IMR-90 (cell line): Measurements from ENCODE around the gene CMKLR1. TPM values are rescaled to one million over a fixed set of nuclear protein-coding genes. Genes with fewer than 3 reads are reported as not detected.

Experiments
- ATAC-seq: fragments of 200-7000 bp; cut with Tn5 transposase; 2 replicates; pipeline ENCODE4 v1.9.1; 2020; ENCODE audit warnings: low read depth, mild to moderate bottlenecking, moderate library complexity
- BruUV-seq: library from RNA; stranded (reverse); fragments of 400-500 nt; replicated peaks from 2 replicates; lab custom pipeline; 2021; lab: Mats Ljungman, UMichigan
- CTCF ChIA-PET: fragments of 300-600 bp; formaldehyde crosslinking; extraction: SDS; loops from one replicate; lab custom pipeline; 2021; ENCODE audit warnings: antibody characterized with exemption; lab: Yijun Ruan, JAX
- POLR2A ChIA-PET: fragments of 300-600 bp; sonication (Branson Sonifier 250); formaldehyde crosslinking; loops from one replicate; lab custom pipeline; 2022; ENCODE audit warnings: antibody characterized with exemption; ENCODE audit not compliant: unreplicated experiment; lab: Charles Lee
- DNase-seq: peaks from one replicate; pipeline ENCODE4 v3.0.0; 2013
- H2AFZ ChIP-seq: replicated peaks from 2 replicates; pipeline ENCODE3; 2013; ENCODE audit warnings: low read length, mild to moderate bottlenecking; ENCODE audit not compliant: poor library complexity
- H2AK5ac ChIP-seq: 2 replicates; pipeline ENCODE4 v1.6.1; 2013; ENCODE audit warnings: low read depth, low read length, inconsistent platforms
- H2AK9ac ChIP-seq: replicated peaks from 2 replicates; pipeline ENCODE3; 2013; ENCODE audit warnings: mild to moderate bottlenecking, low read depth, low read length, moderate library complexity; ENCODE audit not compliant: poor library complexity
- H2BK120ac ChIP-seq: 2 replicates; pipeline ENCODE4 v1.6.1; 2013; ENCODE audit warnings: low read depth, low read length, inconsistent platforms
- H2BK15ac ChIP-seq: 3 replicates; pipeline ENCODE4 v1.6.1; 2013; ENCODE audit warnings: low read depth, low read length, inconsistent platforms
- H2BK20ac ChIP-seq: 2 replicates; pipeline ENCODE4 v1.6.1; 2013; ENCODE audit warnings: low read depth, mild to moderate bottlenecking, inconsistent platforms, low read length, moderate library complexity
- H2BK5ac ChIP-seq: 2 replicates; pipeline ENCODE4 v1.6.1; 2013; ENCODE audit warnings: mild to moderate bottlenecking, low read depth, low read length, inconsistent platforms; ENCODE audit not compliant: poor library complexity, severe bottlenecking
- H3K14ac ChIP-seq: replicated peaks from 2 replicates; pipeline ENCODE4 v1.6.1; 2013; ENCODE audit warnings: low read depth, low read length, inconsistent platforms
- H3K18ac ChIP-seq: 2 replicates; pipeline ENCODE4 v1.6.1; 2013; ENCODE audit warnings: low read depth, low read length, control low read depth
- H3K23ac ChIP-seq: 2 replicates; pipeline ENCODE4 v1.6.1; 2013; ENCODE audit warnings: low read depth, low read length, inconsistent platforms
- H3K27ac ChIP-seq: 2 replicates; pipeline ENCODE4 v1.5.1; 2013; ENCODE audit warnings: mild to moderate bottlenecking, control low read depth, low read length; ENCODE audit not compliant: insufficient read depth
- H3K27me3 ChIP-seq: 2 replicates; pipeline ENCODE4 v1.6.1; 2013; ENCODE audit warnings: low read length; ENCODE audit not compliant: control insufficient read depth, insufficient read depth
- H3K36me3 ChIP-seq: 2 replicates; pipeline ENCODE4 v1.6.1; 2013; ENCODE audit warnings: low read length, mixed read lengths; ENCODE audit not compliant: control insufficient read depth, insufficient read depth
- H3K4ac ChIP-seq: 2 replicates; pipeline ENCODE4 v1.6.1; 2013; ENCODE audit warnings: low read depth, low read length, inconsistent platforms
- H3K4me1 ChIP-seq: 2 replicates; pipeline ENCODE4 v1.6.1; 2013; ENCODE audit warnings: low read length, mixed read lengths; ENCODE audit not compliant: control insufficient read depth, insufficient read depth
- H3K4me2 ChIP-seq: 2 replicates; pipeline ENCODE4 v1.6.1; 2013; ENCODE audit warnings: low read depth, mild to moderate bottlenecking, control low read depth, low read length, moderate library complexity
- H3K4me3 ChIP-seq: 2 replicates; pipeline ENCODE4 v1.5.1; 2013; ENCODE audit warnings: low read depth, mild to moderate bottlenecking, control low read depth, low read length, moderate library complexity; ENCODE audit not compliant: insufficient read depth
- H3K56ac ChIP-seq: 2 replicates; pipeline ENCODE4 v1.6.1; 2013; ENCODE audit warnings: low read length, inconsistent platforms; ENCODE audit not compliant: insufficient read depth; ENCODE audit errors: extremely low read depth
- H3K79me1 ChIP-seq, 2 experiments: 2 replicates each; pipeline ENCODE4 v1.6.1; 2013; ENCODE audit warnings: low read length in 2 of 2, inconsistent platforms in 1 of 2, low read depth in 1 of 2
- H3K9ac ChIP-seq: 2 replicates; pipeline ENCODE4 v1.6.1; 2013; ENCODE audit warnings: low read depth, low read length, control low read depth
- H3K9me1 ChIP-seq: 2 replicates; pipeline ENCODE4 v1.6.1; 2013; ENCODE audit warnings: low read length, inconsistent platforms; ENCODE audit not compliant: insufficient read depth
- H3K9me3 ChIP-seq: 2 replicates; pipeline ENCODE4 v1.6.1; 2013; ENCODE audit warnings: low read length; ENCODE audit not compliant: control insufficient read depth, insufficient read depth
- H4K20me1 ChIP-seq: 2 replicates; pipeline ENCODE4 v1.6.1; 2013; ENCODE audit warnings: low read length, inconsistent platforms; ENCODE audit not compliant: insufficient read depth
- H4K5ac ChIP-seq: 2 replicates; pipeline ENCODE4 v1.6.1; 2013; ENCODE audit warnings: mild to moderate bottlenecking, low read depth, low read length, control low read depth
- H4K8ac ChIP-seq, 2 experiments: 2 replicates each; pipeline ENCODE4 v1.6.1; 2013; ENCODE audit warnings: low read depth in 2 of 2, low read length in 2 of 2, control low read depth in 1 of 2, inconsistent platforms in 1 of 2
- H4K91ac ChIP-seq: 2 replicates; pipeline ENCODE4 v1.6.1; 2013; ENCODE audit warnings: low read depth, low read length, inconsistent platforms; ENCODE audit not compliant: insufficient read depth
- BHLHE40 ChIP-seq: fragments of 150-350 bp; IDR thresholded peaks from 2 replicates; pipeline ENCODE4 v1.6.1; 2016; ENCODE audit warnings: mild to moderate bottlenecking, low read depth, low read length
- CHD1 ChIP-seq: IDR thresholded peaks from 2 replicates; pipeline ENCODE4 v1.6.1; 2012; ENCODE audit warnings: low read depth, low read length, improper control_type of control experiment
- NFE2L2 ChIP-seq: fragments of 150-350 bp; IDR thresholded peaks from 2 replicates; pipeline ENCODE4 v1.6.1; 2016; ENCODE audit warnings: low read depth, mild to moderate bottlenecking, low read length
- POLR2A ChIP-seq: IDR thresholded peaks from 2 replicates; pipeline ENCODE4 v1.6.1; 2012; ENCODE audit warnings: mild to moderate bottlenecking, low read depth, low read length
- RAD21 ChIP-seq: IDR thresholded peaks from 2 replicates; pipeline ENCODE4 v1.6.1; 2012; ENCODE audit warnings: low read length, improper control_type of control experiment
- RFX5 ChIP-seq: IDR thresholded peaks from 2 replicates; pipeline ENCODE4 v1.8.0; 2012; ENCODE audit warnings: low read depth, mild to moderate bottlenecking, low read length, moderate library complexity
- WGBS, 2 experiments: methylation state at CpG; one replicate each; pipeline versions ENCODE4 v1.1.5 to v1.1.7; 2013; ENCODE audit warnings: missing lambda C conversion rate in 2 of 2; ENCODE audit not compliant: insufficient read length in 1 of 2; ENCODE audit errors: extremely low coverage in 2 of 2; 5-methylcytosine and 5-hydroxymethylcytosine counted together
- dilution Hi-C: fragments of 300-500 bp; cut with HindIII; formaldehyde crosslinking; loops from one replicate; pipeline ENCODE4 v1.14.3; 2018; ENCODE audit warnings: low sequenced_read_pairs; ENCODE audit not compliant: unreplicated experiment
- in situ Hi-C: fragments of 300-500 bp; cut with MboI; formaldehyde crosslinking; loops from 3 replicates; pipeline ENCODE4 v1.14.3; 2019; ENCODE audit warnings: low sequenced_read_pairs, inconsistent platforms, mixed read lengths
- intact Hi-C: fragments of 100-400 bp; cut with micrococcal nuclease; formaldehyde crosslinking; loops from 2 replicates; pipeline ENCODE4 v1.10.0; 2022
- polyA plus RNA-seq, 3 experiments: library from polyadenylated mRNA; depleted of rRNA; stranded (reverse); fragments of >200 nt; gene quantifications; 2 replicates each; pipeline ENCODE4 v1.2.3, GENCODE V29; 2012; ENCODE audit warnings: low replicate concordance in 1 of 3
- total RNA-seq: library from RNA; depleted of rRNA; stranded (reverse); fragments of >200 nt; gene quantifications from 2 replicates; pipeline ENCODE4 v1.2.3, GENCODE V29; 2012
- TF ChIP-seq, protein P1 (sequence below): fragments of 150-350 bp; IDR thresholded peaks from 2 replicates; pipeline ENCODE4 v1.6.1; 2017; ENCODE audit warnings: mild to moderate bottlenecking, antibody characterized with exemption, low read length, low read depth
- TF ChIP-seq, protein P2 (sequence below): fragments of 150-350 bp; IDR thresholded peaks from 2 replicates; pipeline ENCODE4 v1.6.1; 2016; ENCODE audit warnings: low read depth, mild to moderate bottlenecking, low read length, moderate library complexity, borderline replicate concordance

The CMKLR1 gene
- total and polyA plus RNA-seq, 2 of the 4 experiments (the other 2 are of a cell fraction), result not detected

DNA sequence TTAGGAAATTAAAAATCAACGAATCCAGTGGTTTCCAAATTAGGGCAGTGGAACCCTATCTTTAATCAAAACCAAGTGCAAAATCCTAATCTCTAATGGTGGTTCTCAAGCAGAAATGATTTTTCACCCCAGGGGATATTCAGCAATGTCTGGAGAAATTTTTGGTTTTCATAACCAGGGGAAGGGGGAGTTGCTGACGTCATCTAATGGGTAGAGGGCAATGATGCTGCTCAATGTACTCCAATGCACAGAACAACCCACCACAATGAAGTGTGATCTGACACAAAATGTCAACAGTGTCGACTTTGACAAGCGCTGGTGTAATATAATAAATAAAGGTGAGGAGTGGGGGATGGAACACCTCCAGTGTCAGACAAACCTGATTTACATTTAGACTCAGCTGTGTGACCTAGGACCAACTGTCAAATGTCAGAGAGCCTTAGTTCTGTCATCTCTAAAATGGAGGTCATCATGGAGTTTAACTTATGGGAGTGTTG lies 81.5 kb downstream of the CMKLR1 start:
- no peak overlapping the region for H2BK15ac ChIP-seq
- no peak overlapping the region for H3K4me3 ChIP-seq
- no peak for ATAC-seq
- H2AK5ac ChIP-seq, result no peak overlapping the region
- no TSS peak for BruUV-seq
- H3K27me3 ChIP-seq, result no peaks in the 10 kb centered on the region
- no peak overlapping the region for H4K8ac ChIP-seq
- H3K14ac ChIP-seq, result no peak overlapping the region
- no peak overlapping the region for H3K4ac ChIP-seq
- ChIA-PET CTCF (no interaction called here), POLR2A (no interaction called here)
- in situ Hi-C loops, result no loop called here
- H4K20me1 ChIP-seq, result no peaks in the 10 kb centered on the region
- H3K18ac ChIP-seq, result no peak overlapping the region
- H3K4me1 ChIP-seq, result no peaks in the 10 kb centered on the region
- no peak overlapping the region for H3K27ac ChIP-seq
- H4K91ac ChIP-seq, result no peak overlapping the region
- no peaks in the 10 kb centered on the region for H3K36me3 ChIP-seq
- dilution Hi-C loops, result no loop called here
- H2BK5ac ChIP-seq, result no peak overlapping the region
- no peak overlapping the region for H3K23ac ChIP-seq
- no peak overlapping the region for H4K5ac ChIP-seq
- intact Hi-C loops, result no loop called here
- H3K9ac ChIP-seq, result no peak overlapping the region
- no peak overlapping the region for H2BK120ac ChIP-seq
- H3K4me2 ChIP-seq, result no peak overlapping the region
- H3K79me1 ChIP-seq, result no peaks in the 10 kb centered on the region
- no peak overlapping the region for H3K56ac ChIP-seq
- H2BK20ac ChIP-seq, result no peak overlapping the region
- H3K9me1 ChIP-seq, result no peaks in the 10 kb centered on the region
- H2AFZ ChIP-seq, result no peak overlapping the region
- DNase-seq, result no peak
- TF ChIP-seq, protein P1, sequence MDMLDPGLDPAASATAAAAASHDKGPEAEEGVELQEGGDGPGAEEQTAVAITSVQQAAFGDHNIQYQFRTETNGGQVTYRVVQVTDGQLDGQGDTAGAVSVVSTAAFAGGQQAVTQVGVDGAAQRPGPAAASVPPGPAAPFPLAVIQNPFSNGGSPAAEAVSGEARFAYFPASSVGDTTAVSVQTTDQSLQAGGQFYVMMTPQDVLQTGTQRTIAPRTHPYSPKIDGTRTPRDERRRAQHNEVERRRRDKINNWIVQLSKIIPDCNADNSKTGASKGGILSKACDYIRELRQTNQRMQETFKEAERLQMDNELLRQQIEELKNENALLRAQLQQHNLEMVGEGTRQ, result no peak
- TF ChIP-seq CHD1 (no peak), RAD21 (no peak), RFX5 (no peak), BHLHE40 (no peak), POLR2A (no peak), NFE2L2 (no peak)
- TF ChIP-seq, protein P2, sequence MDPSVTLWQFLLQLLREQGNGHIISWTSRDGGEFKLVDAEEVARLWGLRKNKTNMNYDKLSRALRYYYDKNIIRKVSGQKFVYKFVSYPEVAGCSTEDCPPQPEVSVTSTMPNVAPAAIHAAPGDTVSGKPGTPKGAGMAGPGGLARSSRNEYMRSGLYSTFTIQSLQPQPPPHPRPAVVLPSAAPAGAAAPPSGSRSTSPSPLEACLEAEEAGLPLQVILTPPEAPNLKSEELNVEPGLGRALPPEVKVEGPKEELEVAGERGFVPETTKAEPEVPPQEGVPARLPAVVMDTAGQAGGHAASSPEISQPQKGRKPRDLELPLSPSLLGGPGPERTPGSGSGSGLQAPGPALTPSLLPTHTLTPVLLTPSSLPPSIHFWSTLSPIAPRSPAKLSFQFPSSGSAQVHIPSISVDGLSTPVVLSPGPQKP, result no peak
- no peaks in the 10 kb centered on the region; the same call in 1 of the 2 replicates for H3K9me3 ChIP-seq
- H2AK9ac ChIP-seq, result no peak overlapping the region
- no CpG with 5 or more reads among the region's 4 CpGs for WGBS, 2 experiments
